Fibroblast of skin of scalp (primary cell): ENCODE results near the gene LINGO3.

Experiments
- DNase-seq: peaks from one replicate; pipeline ENCODE4 v3.0.0-alpha.2; 2013

The LINGO3 gene

GRCh38 chr19:2325281-2326046 lies 17.5 kb upstream of the LINGO3 start:
- DNase-seq = no peak

GRCh38 chr19:2324220-2324948 lies 16.4 kb upstream of the LINGO3 start:
- DNase-seq = no peak

GRCh38 chr19:2323707-2324106 lies 15.8 kb upstream of the LINGO3 start:
- DNase-seq = no peak

- DNase-seq = no peak
Observed at GRCh38 chr19:2321565-2322283, 13.8 kb upstream of the LINGO3 start.

- no peak for DNase-seq
Observed at GRCh38 chr19:2320939-2321338, 13.0 kb upstream of the LINGO3 start.

GRCh38 chr19:2320049-2320448 lies 12.1 kb upstream of the LINGO3 start:
- DNase-seq = no peak

- no peak for DNase-seq
Observed at GRCh38 chr19:2319551-2319950, 11.6 kb upstream of the LINGO3 start.

GRCh38 chr19:2318923-2319322 lies 11.0 kb upstream of the LINGO3 start:
- no peak for DNase-seq

- no peak for DNase-seq
Observed at GRCh38 chr19:2317756-2318155, 9.8 kb upstream of the LINGO3 start.

GRCh38 chr19:2317300-2317699 lies 9.3 kb upstream of the LINGO3 start:
- no peak for DNase-seq

- DNase-seq = peak; percentile 61
Observed at GRCh38 chr19:2315818-2316353, 7.9 kb upstream of the LINGO3 start.

GRCh38 chr19:2315121-2315817 lies 7.3 kb upstream of the LINGO3 start:
- no peak for DNase-seq

GRCh38 chr19:2312820-2313501 lies 5.0 kb upstream of the LINGO3 start:
- no peak for DNase-seq

- no peak for DNase-seq
Observed at GRCh38 chr19:2311093-2311492, 3.1 kb upstream of the LINGO3 start.

- peak; percentile 66 for DNase-seq
Observed at GRCh38 chr19:2309734-2310362, 1.9 kb upstream of the LINGO3 start.

GRCh38 chr19:2307518-2308012 lies 389 bp downstream of the LINGO3 start:
- DNase-seq = no peak

GRCh38 chr19:2306971-2307370 lies 983 bp downstream of the LINGO3 start:
- DNase-seq = no peak

- no peak for DNase-seq
Observed at GRCh38 chr19:2306281-2306806, 1.6 kb downstream of the LINGO3 start.

- no peak for DNase-seq
Observed at GRCh38 chr19:2305452-2306280, 2.3 kb downstream of the LINGO3 start.

GRCh38 chr19:2303211-2303798 lies 4.6 kb downstream of the LINGO3 start:
- DNase-seq = no peak
